OCI-LY3 (cell line): Measurements from ENCODE around the gene LACTB.
"Not testable (repeated sequence)": the region's sequence is repeated elsewhere in the genome, so short reads cannot be mapped to it uniquely, and the experiment has no call there.

Experiments used
- CTCF ChIP-seq: fragments of 200-600, 300-600 bp; sonication (generic); IDR thresholded peaks from 2 replicates; pipeline ENCODE4 v1.5.1; 2014; ENCODE audit warnings: antibody characterized with exemption, low read length, low read depth
- EZH2phosphoT487 ChIP-seq: fragments of 200-600 bp; shearing (Covaris generic); IDR thresholded peaks from 2 replicates; pipeline ENCODE4 v1.6.1; 2018; ENCODE audit warnings: antibody characterized with exemption, mixed run types, low read depth

GRCh38 chr15:63105354-63105753 lies 16.3 kb upstream of the LACTB start:
- not testable (repeated sequence) for TF ChIP-seq EZH2phosphoT487, CTCF
